B cell (primary cell): Measurements from ENCODE around the gene FSCN2.

ENCODE experiments used
- CTCF ChIP-seq: fragments of 200-600 bp; IDR thresholded peaks from one replicate; pipeline ENCODE4 v1.8.0; 2022; ENCODE audit warnings: antibody characterized with exemption, mild to moderate bottlenecking
- EZH2 ChIP-seq: IDR thresholded peaks from 2 replicates; pipeline ENCODE4 v1.6.1; 2012; ENCODE audit warnings: borderline replicate concordance, low read depth, mild to moderate bottlenecking, moderate library complexity, low read length; ENCODE audit not compliant: insufficient read depth, poor library complexity, severe bottlenecking

GRCh38 chr17:81580481-81580880 lies 52.3 kb downstream of the FSCN2 start:
- TF ChIP-seq CTCF, result no peak
- TF ChIP-seq EZH2, result no peak
